ENCODE measurements around the gene PMAIP1. TPM values are rescaled to one million over a fixed set of nuclear protein-coding genes. Genes with fewer than 3 reads are reported as not detected.

Gene PMAIP1
- total RNA-seq, 4 donors from 2014 or later, result 11.8 to 34.3 (median 20.8) TPM

GRCh38 chr18:59861963-59862819, 37.6 kb upstream of the PMAIP1 start:
- no peak for TF ChIP-seq CTCF (IDR thresholded peaks at IDR 0.05)
- no peak for TF ChIP-seq POLR2A (IDR thresholded peaks at IDR 0.05)
- DNase-seq (ENCODE audit: low spot score in 2 of 2), result no peak
- WGBS, 2 donors, result 46 to 53% methylated on average over 7 of the region's 7 CpGs
- H3K4me3 ChIP-seq (ENCODE audit: low read depth, poor library complexity, severe bottlenecking), result no peak overlapping the region
- intact Hi-C loops (cut with DNase I; ENCODE audit: low total_unique reads), result no loop called here

GRCh38 chr18:59865241-59865986, 34.4 kb upstream of the PMAIP1 start:
- intact Hi-C loops (cut with DNase I; ENCODE audit: low total_unique reads), result no loop called here
- TF ChIP-seq POLR2A (IDR thresholded peaks at IDR 0.05) (no peak), CTCF (IDR thresholded peaks at IDR 0.05) (no peak)
- no peak for DNase-seq (ENCODE audit: low spot score in 2 of 2)
- H3K4me3 ChIP-seq (ENCODE audit: low read depth, poor library complexity, severe bottlenecking), result no peak overlapping the region
- 76 to 78% methylated on average over 6 of the region's 6 CpGs for WGBS, 2 donors

- DNase-seq (ENCODE audit: low spot score in 2 of 2), result no peak
- intact Hi-C loops (cut with DNase I; ENCODE audit: low total_unique reads), result no loop called here
- H3K4me3 ChIP-seq (ENCODE audit: low read depth, poor library complexity, severe bottlenecking), result no peak overlapping the region
- no peak for TF ChIP-seq CTCF (IDR thresholded peaks at IDR 0.05)
- TF ChIP-seq POLR2A (IDR thresholded peaks at IDR 0.05), result no peak
- 79 to 95% methylated on average over 2 of the region's 2 CpGs for WGBS, 2 donors
Measured at GRCh38 chr18:59866551-59867269, 33.1 kb upstream of the PMAIP1 start.

- no peak for TF ChIP-seq POLR2A (IDR thresholded peaks at IDR 0.05)
- TF ChIP-seq CTCF (IDR thresholded peaks at IDR 0.05), result no peak
- intact Hi-C loops (cut with DNase I; ENCODE audit: low total_unique reads), result no loop called here
- WGBS, 2 donors, result 64 to 68% methylated on average over 5 of the region's 5 CpGs
- H3K4me3 ChIP-seq (ENCODE audit: low read depth, poor library complexity, severe bottlenecking), result no peak overlapping the region
- no peak for DNase-seq (ENCODE audit: low spot score in 2 of 2)
Measured at GRCh38 chr18:59867337-59868104, 32.3 kb upstream of the PMAIP1 start.

- intact Hi-C loops (cut with DNase I; ENCODE audit: low total_unique reads), result no loop called here
- no peak overlapping the region for H3K4me3 ChIP-seq (ENCODE audit: low read depth, poor library complexity, severe bottlenecking)
- TF ChIP-seq CTCF (IDR thresholded peaks at IDR 0.05) (no peak), POLR2A (IDR thresholded peaks at IDR 0.05) (no peak)
- no peak for DNase-seq (ENCODE audit: low spot score in 2 of 2)
Measured at GRCh38 chr18:59870623-59871130, 29.1 kb upstream of the PMAIP1 start.
